GM13977 (cell line): ENCODE results near the gene CREB3L2.

Source experiments
- DNase-seq: peaks from one replicate; pipeline ENCODE4 v3.0.0; 2012; ENCODE audit warnings: low spot score
- CTCF ChIP-seq: IDR thresholded peaks from 2 replicates; pipeline ENCODE4 v1.5.1; 2012; ENCODE audit warnings: mild to moderate bottlenecking, control low read depth; ENCODE audit not compliant: insufficient read depth; ENCODE audit errors: extremely low read depth, missing control alignments
- in situ Hi-C: fragments of 300-500 bp; cut with MboI; formaldehyde crosslinking; loops from one replicate; pipeline ENCODE4 v1.12.0; 2022; ENCODE audit warnings: low sequenced_read_pairs, low pct_unique_long_range_greater_than_20kb, mixed read lengths, inconsistent platforms; ENCODE audit not compliant: unreplicated experiment

CREB3L2 gene

GRCh38 chr7:137925754-137926153, 76.1 kb downstream of the CREB3L2 start:
- in situ Hi-C loops = no loop called here
- TF ChIP-seq CTCF = no peak
- DNase-seq = no peak

GRCh38 chr7:137925091-137925490, 76.8 kb downstream of the CREB3L2 start:
- no peak for TF ChIP-seq CTCF
- DNase-seq = no peak
- in situ Hi-C loops = no loop called here

GRCh38 chr7:137923380-137923779, 78.5 kb downstream of the CREB3L2 start:
- DNase-seq = no peak
- in situ Hi-C loops = loop anchor here (25.0 kb wide), 1 partner anchor 814 kb away; no protein-coding TSS in a partner anchor
- TF ChIP-seq CTCF = no peak

GRCh38 chr7:137920637-137921399, 81.1 kb downstream of the CREB3L2 start:
- DNase-seq = no peak
- TF ChIP-seq CTCF = no peak
- in situ Hi-C loops = loop anchor here (25.0 kb wide), 1 partner anchor 816 kb away; no protein-coding TSS in a partner anchor

- in situ Hi-C loops = loop anchor here (25.0 kb wide), 1 partner anchor 817 kb away; no protein-coding TSS in a partner anchor
- DNase-seq = no peak
- TF ChIP-seq CTCF = no peak
These were observed 81.9 kb downstream of the CREB3L2 start for GRCh38 chr7:137919987-137920386.

- in situ Hi-C loops = loop anchor here (25.0 kb wide), 1 partner anchor 820 kb away; no protein-coding TSS in a partner anchor
- TF ChIP-seq CTCF = no peak
These were observed 84.8 kb downstream of the CREB3L2 start for GRCh38 chr7:137916980-137917645.

More at GRCh38 chr7:137916980-137917645, 84.8 kb downstream of the CREB3L2 start:
- no peak for DNase-seq
